ENCODE data around the gene EXOC3L1.

Gene EXOC3L1

GRCh38 chr16:67162506-67163163 lies 27.3 kb downstream of the EXOC3L1 start:
- WGBS (ENCODE audit: insufficient coverage, insufficient read length): no CpG with 5 or more reads among the region's 44 CpGs
- no peak for DNase-seq (ENCODE audit: low read depth, low spot score)
- no peaks in the 10 kb centered on the region; the same call in 1 of the 2 replicates for H3K36me3 ChIP-seq (ENCODE audit: control insufficient read depth, insufficient read depth, low read length)
- H3K4me1 ChIP-seq (ENCODE audit: control insufficient read depth, insufficient read depth, low read length): peaks cover 10% of the 10 kb centered on the region
- H3K27me3 ChIP-seq (ENCODE audit: control insufficient read depth, insufficient read depth, low read length): peaks cover 93% of the 10 kb centered on the region
- no peaks in the 10 kb centered on the region for H3K9me3 ChIP-seq (ENCODE audit: control insufficient read depth, insufficient read depth, low read length)
- peak overlapping the region; percentile 24; the same call in 1 of the 2 replicates for H3K4me3 ChIP-seq (ENCODE audit: low read length)
- no peak overlapping the region for H3K27ac ChIP-seq (ENCODE audit: low read length)

GRCh38 chr16:67161595-67162058 lies 28.3 kb downstream of the EXOC3L1 start:
- DNase-seq (ENCODE audit: low read depth, low spot score): no peak
- no peaks in the 10 kb centered on the region for H3K9me3 ChIP-seq (ENCODE audit: control insufficient read depth, insufficient read depth, low read length)
- no peaks in the 10 kb centered on the region; the same call in 1 of the 2 replicates for H3K36me3 ChIP-seq (ENCODE audit: control insufficient read depth, insufficient read depth, low read length)
- H3K4me3 ChIP-seq (ENCODE audit: low read length): no peak overlapping the region
- peaks cover 93% of the 10 kb centered on the region for H3K27me3 ChIP-seq (ENCODE audit: control insufficient read depth, insufficient read depth, low read length)
- H3K4me1 ChIP-seq (ENCODE audit: control insufficient read depth, insufficient read depth, low read length): peaks cover 10% of the 10 kb centered on the region
- no peak overlapping the region for H3K27ac ChIP-seq (ENCODE audit: low read length)
- no CpG with 5 or more reads among the region's 25 CpGs for WGBS (ENCODE audit: insufficient coverage, insufficient read length)

- Histone ChIP-seq H3K4me1 (ENCODE audit: control insufficient read depth, insufficient read depth, low read length) (peaks cover 7% of the 10 kb centered on the region; the same call in 1 of the 2 replicates), H3K4me3 (ENCODE audit: low read length) (peak overlapping the region; percentile 38; the same call in 1 of the 2 replicates), H3K27me3 (ENCODE audit: control insufficient read depth, insufficient read depth, low read length) (peaks cover 91% of the 10 kb centered on the region), H3K27ac (ENCODE audit: low read length) (no peak overlapping the region), H3K9me3 (ENCODE audit: control insufficient read depth, insufficient read depth, low read length) (no peaks in the 10 kb centered on the region), H3K36me3 (ENCODE audit: control insufficient read depth, insufficient read depth, low read length) (no peaks in the 10 kb centered on the region)
- no CpG with 5 or more reads among the region's 34 CpGs for WGBS (ENCODE audit: insufficient coverage, insufficient read length)
- no peak for DNase-seq (ENCODE audit: low read depth, low spot score)
Measured at GRCh38 chr16:67158637-67159600, 31.0 kb downstream of the EXOC3L1 start.

- H3K36me3 ChIP-seq (ENCODE audit: control insufficient read depth, insufficient read depth, low read length): no peaks in the 10 kb centered on the region
- H3K27me3 ChIP-seq (ENCODE audit: control insufficient read depth, insufficient read depth, low read length): peaks cover 89% of the 10 kb centered on the region
- peaks cover 3% of the 10 kb centered on the region; the same call in 1 of the 2 replicates for H3K4me1 ChIP-seq (ENCODE audit: control insufficient read depth, insufficient read depth, low read length)
- no peak overlapping the region for H3K4me3 ChIP-seq (ENCODE audit: low read length)
- H3K9me3 ChIP-seq (ENCODE audit: control insufficient read depth, insufficient read depth, low read length): no peaks in the 10 kb centered on the region
- no peak overlapping the region for H3K27ac ChIP-seq (ENCODE audit: low read length)
- no peak for DNase-seq (ENCODE audit: low read depth, low spot score)
- WGBS (ENCODE audit: insufficient coverage, insufficient read length): no CpG with 5 or more reads among the region's 7 CpGs
Measured at GRCh38 chr16:67157892-67158635, 31.9 kb downstream of the EXOC3L1 start.

- Histone ChIP-seq H3K4me1 (ENCODE audit: control insufficient read depth, insufficient read depth, low read length) (peaks cover 3% of the 10 kb centered on the region; the same call in 1 of the 2 replicates), H3K27ac (ENCODE audit: low read length) (no peak overlapping the region), H3K36me3 (ENCODE audit: control insufficient read depth, insufficient read depth, low read length) (no peaks in the 10 kb centered on the region), H3K9me3 (ENCODE audit: control insufficient read depth, insufficient read depth, low read length) (no peaks in the 10 kb centered on the region), H3K27me3 (ENCODE audit: control insufficient read depth, insufficient read depth, low read length) (peaks cover 87% of the 10 kb centered on the region), H3K4me3 (ENCODE audit: low read length) (no peak overlapping the region)
- no CpG with 5 or more reads among the region's 7 CpGs for WGBS (ENCODE audit: insufficient coverage, insufficient read length)
- DNase-seq (ENCODE audit: low read depth, low spot score): no peak
Measured at GRCh38 chr16:67157106-67157748, 32.7 kb downstream of the EXOC3L1 start.

GRCh38 chr16:67156143-67156844 lies 33.6 kb downstream of the EXOC3L1 start:
- WGBS (ENCODE audit: insufficient coverage, insufficient read length): no CpG with 5 or more reads among the region's 15 CpGs
- H3K4me3 ChIP-seq (ENCODE audit: low read length): no peak overlapping the region
- H3K27me3 ChIP-seq (ENCODE audit: control insufficient read depth, insufficient read depth, low read length): peaks cover 83% of the 10 kb centered on the region
- H3K36me3 ChIP-seq (ENCODE audit: control insufficient read depth, insufficient read depth, low read length): no peaks in the 10 kb centered on the region
- H3K27ac ChIP-seq (ENCODE audit: low read length): no peak overlapping the region
- DNase-seq (ENCODE audit: low read depth, low spot score): no peak
- no peaks in the 10 kb centered on the region for H3K9me3 ChIP-seq (ENCODE audit: control insufficient read depth, insufficient read depth, low read length)
- H3K4me1 ChIP-seq (ENCODE audit: control insufficient read depth, insufficient read depth, low read length): peaks cover 3% of the 10 kb centered on the region; the same call in 1 of the 2 replicates

GRCh38 chr16:67155295-67156142 lies 34.4 kb downstream of the EXOC3L1 start:
- Histone ChIP-seq H3K4me3 (ENCODE audit: low read length) (peak overlapping the region; percentile 20; the same call in 1 of the 2 replicates), H3K36me3 (ENCODE audit: control insufficient read depth, insufficient read depth, low read length) (no peaks in the 10 kb centered on the region), H3K4me1 (ENCODE audit: control insufficient read depth, insufficient read depth, low read length) (peaks cover 5% of the 10 kb centered on the region), H3K27me3 (ENCODE audit: control insufficient read depth, insufficient read depth, low read length) (peaks cover 77% of the 10 kb centered on the region), H3K9me3 (ENCODE audit: control insufficient read depth, insufficient read depth, low read length) (no peaks in the 10 kb centered on the region), H3K27ac (ENCODE audit: low read length) (no peak overlapping the region)
- WGBS (ENCODE audit: insufficient coverage, insufficient read length): no CpG with 5 or more reads among the region's 74 CpGs
- no peak for DNase-seq (ENCODE audit: low read depth, low spot score)

- no peak for DNase-seq (ENCODE audit: low read depth, low spot score)
- Histone ChIP-seq H3K27ac (ENCODE audit: low read length) (no peak overlapping the region), H3K4me1 (ENCODE audit: control insufficient read depth, insufficient read depth, low read length) (peaks cover 5% of the 10 kb centered on the region), H3K4me3 (ENCODE audit: low read length) (peak overlapping the region; percentile 20; the same call in 1 of the 2 replicates), H3K27me3 (ENCODE audit: control insufficient read depth, insufficient read depth, low read length) (peaks cover 71% of the 10 kb centered on the region), H3K36me3 (ENCODE audit: control insufficient read depth, insufficient read depth, low read length) (no peaks in the 10 kb centered on the region), H3K9me3 (ENCODE audit: control insufficient read depth, insufficient read depth, low read length) (no peaks in the 10 kb centered on the region)
- WGBS (ENCODE audit: insufficient coverage, insufficient read length): no CpG with 5 or more reads among the region's 61 CpGs
Measured at GRCh38 chr16:67154578-67155294, 35.2 kb downstream of the EXOC3L1 start.

All from iPS DF 6.9 (cell line).